ENCODE data around the gene PCBD2. TPM values are rescaled to one million over a fixed set of nuclear protein-coding genes. Genes with fewer than 3 reads are reported as not detected.
A peak's percentile ranks its signal among the peaks of the same experiment; 100 is the strongest.

PCBD2 gene
- total and polyA plus RNA-seq, 2 experiments from 2014 or later = 5.8 to 10.1 TPM

DNA sequence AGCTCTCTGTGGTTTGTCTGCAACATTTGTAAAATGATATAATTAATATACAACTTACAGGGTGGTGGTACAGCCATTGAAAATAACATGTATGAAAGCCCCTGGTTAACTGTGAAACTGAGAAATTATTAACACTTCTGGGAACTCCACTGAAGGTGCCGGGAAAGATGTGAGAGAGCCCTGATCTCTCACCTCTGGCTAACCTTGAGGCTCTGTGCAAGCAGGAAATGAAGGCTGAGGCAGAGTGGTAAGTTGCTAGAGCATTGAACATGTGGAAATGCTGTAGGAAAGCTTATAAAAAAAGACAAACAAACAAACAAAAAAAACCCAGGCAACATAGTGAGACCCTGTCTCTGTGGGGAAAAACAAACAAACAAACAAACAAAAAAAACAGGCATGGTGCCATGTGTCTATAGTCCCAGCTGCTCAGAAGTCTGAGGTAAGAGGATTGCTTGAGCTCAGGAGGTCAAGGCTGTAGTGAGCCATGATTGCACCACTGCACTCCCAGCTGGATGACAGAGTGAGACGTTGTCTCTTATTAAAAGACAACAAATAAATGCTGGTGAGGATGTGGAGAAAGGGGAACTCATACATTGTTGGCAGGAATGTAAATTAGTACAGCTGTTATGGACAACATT lies 70.3 kb downstream of the PCBD2 start:
- H3K27me3 ChIP-seq (replicated peaks; ENCODE audit: insufficient read depth) = no peaks in the 10 kb centered on the region
- 89 to 96% methylated on average over 2 of the region's 2 CpGs for WGBS, 2 experiments (ENCODE audit: low coverage in 1 of 2, low lambda C conversion rate in 2 of 2, missing lambda C conversion rate in 2 of 2)
- H3K4me1 ChIP-seq (ENCODE audit: insufficient read depth) = no peaks in the 10 kb centered on the region
- H3K27ac ChIP-seq = no peak overlapping the region
- H4K20me1 ChIP-seq (ENCODE audit: insufficient read depth) = no peaks in the 10 kb centered on the region
- H3F3A ChIP-seq (ENCODE audit: insufficient read depth) = no peaks in the 10 kb centered on the region
- H3K4me2 ChIP-seq (ENCODE audit: unreplicated experiment) = no peak overlapping the region
- TF ChIP-seq EZH2 (IDR thresholded peaks at IDR 0.05; ENCODE audit: insufficient read depth, poor library complexity, severe bottlenecking) = no peak
- TF ChIP-seq EZH2phosphoT487 (IDR thresholded peaks at IDR 0.05; ENCODE audit: insufficient read depth, low read depth) = no peak
- no peaks in the 10 kb centered on the region for H3K79me2 ChIP-seq (ENCODE audit: insufficient read depth)
- DNase-seq = peak; percentile 3
- in situ Hi-C loops (cut with MboI) = no loop called here
- H3K9me2 ChIP-seq (ENCODE audit: insufficient read depth) = no peaks in the 10 kb centered on the region; the same call in 1 of the 2 replicates
- H3K36me3 ChIP-seq (ENCODE audit: low read depth) = no peaks in the 10 kb centered on the region
- no peaks in the 10 kb centered on the region for H3K9me3 ChIP-seq (ENCODE audit: low read depth)
- H3K9ac ChIP-seq = no peak overlapping the region
- no peak overlapping the region for H3K4me3 ChIP-seq
- no peak overlapping the region for H2AFZ ChIP-seq

DNA sequence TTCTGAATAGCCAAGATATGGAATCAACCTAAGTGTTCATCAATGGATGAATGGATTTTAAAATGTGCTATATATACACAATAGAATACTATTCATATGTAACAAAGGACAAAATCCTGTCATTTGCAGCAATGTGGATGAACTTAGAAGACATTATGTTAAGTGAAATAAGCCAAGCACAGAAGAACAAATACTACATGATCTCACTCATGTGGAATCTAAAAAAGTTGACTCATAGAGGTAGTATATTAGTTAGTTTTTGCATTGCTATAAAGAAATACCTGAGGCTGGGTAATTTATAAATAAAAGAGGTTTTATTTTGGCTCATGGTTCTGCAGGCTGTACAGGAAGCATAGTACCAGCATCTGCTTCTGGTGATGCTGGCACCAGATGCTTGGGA lies 70.9 kb downstream of the PCBD2 start:
- DNase-seq = no peak
- no peaks in the 10 kb centered on the region for H3K9me3 ChIP-seq (ENCODE audit: low read depth)
- H3K27me3 ChIP-seq (replicated peaks; ENCODE audit: insufficient read depth) = no peaks in the 10 kb centered on the region
- no peaks in the 10 kb centered on the region for H3K4me1 ChIP-seq (ENCODE audit: insufficient read depth)
- TF ChIP-seq EZH2phosphoT487 (IDR thresholded peaks at IDR 0.05; ENCODE audit: insufficient read depth, low read depth) (no peak), EZH2 (IDR thresholded peaks at IDR 0.05; ENCODE audit: insufficient read depth, poor library complexity, severe bottlenecking) (no peak)
- no peak overlapping the region for H2AFZ ChIP-seq
- H3K4me2 ChIP-seq (ENCODE audit: unreplicated experiment) = no peak overlapping the region
- H3K79me2 ChIP-seq (ENCODE audit: insufficient read depth) = no peaks in the 10 kb centered on the region
- H3K27ac ChIP-seq = no peak overlapping the region
- no peaks in the 10 kb centered on the region; the same call in 1 of the 2 replicates for H3K9me2 ChIP-seq (ENCODE audit: insufficient read depth)
- H3K9ac ChIP-seq = no peak overlapping the region
- no peaks in the 10 kb centered on the region for H4K20me1 ChIP-seq (ENCODE audit: insufficient read depth)
- no peaks in the 10 kb centered on the region for H3F3A ChIP-seq (ENCODE audit: insufficient read depth)
- in situ Hi-C loops (cut with MboI) = no loop called here
- no peak overlapping the region for H3K4me3 ChIP-seq
- no peaks in the 10 kb centered on the region for H3K36me3 ChIP-seq (ENCODE audit: low read depth)

DNA sequence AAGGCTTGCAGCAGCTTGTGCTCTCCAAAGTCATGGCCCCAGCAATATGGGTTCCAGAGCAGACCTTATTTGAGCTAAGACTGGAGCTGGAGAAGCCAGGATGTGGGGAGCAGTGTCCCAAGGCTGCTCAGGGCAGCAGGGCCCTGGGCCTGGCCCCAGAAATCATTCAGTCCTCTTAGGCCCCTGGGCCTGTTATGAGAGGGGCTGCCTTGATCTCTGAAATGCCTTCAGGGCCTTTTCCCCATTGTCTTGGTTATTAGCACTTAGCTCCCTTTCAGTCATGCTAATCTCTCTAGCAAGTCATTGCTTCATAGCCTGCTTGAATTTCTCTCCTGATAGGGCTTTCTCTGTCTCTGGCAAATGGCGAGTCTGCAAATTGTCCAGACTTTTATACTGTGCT lies 71.9 kb downstream of the PCBD2 start:
- Histone ChIP-seq H3K4me3 (no peak overlapping the region), H3K4me1 (ENCODE audit: insufficient read depth) (no peaks in the 10 kb centered on the region), H3K9me2 (ENCODE audit: insufficient read depth) (no peaks in the 10 kb centered on the region; the same call in 1 of the 2 replicates), H3K9ac (no peak overlapping the region), H3F3A (ENCODE audit: insufficient read depth) (no peaks in the 10 kb centered on the region), H3K79me2 (ENCODE audit: insufficient read depth) (no peaks in the 10 kb centered on the region), H2AFZ (no peak overlapping the region), H4K20me1 (ENCODE audit: insufficient read depth) (no peaks in the 10 kb centered on the region), H3K4me2 (ENCODE audit: unreplicated experiment) (no peak overlapping the region), H3K27me3 (replicated peaks; ENCODE audit: insufficient read depth) (no peaks in the 10 kb centered on the region), H3K36me3 (ENCODE audit: low read depth) (no peaks in the 10 kb centered on the region), H3K9me3 (ENCODE audit: low read depth) (no peaks in the 10 kb centered on the region), H3K27ac (no peak overlapping the region)
- no peak for DNase-seq
- 74 to 84% methylated on average over 1 of the region's 1 CpG for WGBS, 2 experiments (ENCODE audit: low coverage in 1 of 2, low lambda C conversion rate in 2 of 2, missing lambda C conversion rate in 2 of 2)
- in situ Hi-C loops (cut with MboI) = no loop called here
- no peak for TF ChIP-seq EZH2phosphoT487 (IDR thresholded peaks at IDR 0.05; ENCODE audit: insufficient read depth, low read depth)
- no peak for TF ChIP-seq EZH2 (IDR thresholded peaks at IDR 0.05; ENCODE audit: insufficient read depth, poor library complexity, severe bottlenecking)

DNA sequence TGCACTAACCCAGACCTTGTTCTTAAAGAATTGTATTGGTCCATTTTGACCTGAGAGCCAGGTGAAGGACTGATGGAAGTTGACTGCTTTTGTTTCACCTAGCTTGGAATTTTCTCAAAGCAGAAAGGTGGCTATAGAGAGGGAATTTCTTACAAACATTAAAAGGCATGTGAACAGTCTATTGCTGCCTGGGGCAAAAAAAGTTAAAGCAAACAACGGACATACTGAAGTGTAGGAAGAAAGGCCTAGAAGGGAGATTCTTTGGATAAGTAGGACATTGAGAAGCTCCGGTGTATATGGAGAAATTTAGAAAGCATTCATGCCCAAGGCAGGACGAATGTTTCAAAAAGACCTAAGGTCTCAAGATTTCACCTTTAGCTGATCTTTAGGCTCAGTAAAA lies 74.5 kb downstream of the PCBD2 start:
- Histone ChIP-seq H3K27me3 (replicated peaks; ENCODE audit: insufficient read depth) (no peaks in the 10 kb centered on the region), H3K27ac (no peak overlapping the region), H3K4me2 (ENCODE audit: unreplicated experiment) (no peak overlapping the region), H2AFZ (no peak overlapping the region), H3K9me3 (ENCODE audit: low read depth) (no peaks in the 10 kb centered on the region), H3K36me3 (ENCODE audit: low read depth) (no peaks in the 10 kb centered on the region), H3K4me1 (ENCODE audit: insufficient read depth) (no peaks in the 10 kb centered on the region), H3K9me2 (ENCODE audit: insufficient read depth) (no peaks in the 10 kb centered on the region), H3F3A (ENCODE audit: insufficient read depth) (no peaks in the 10 kb centered on the region), H4K20me1 (ENCODE audit: insufficient read depth) (no peaks in the 10 kb centered on the region), H3K4me3 (no peak overlapping the region), H3K9ac (no peak overlapping the region), H3K79me2 (ENCODE audit: insufficient read depth) (no peaks in the 10 kb centered on the region)
- DNase-seq = no peak
- in situ Hi-C loops (cut with MboI) = no loop called here
- TF ChIP-seq EZH2 (IDR thresholded peaks at IDR 0.05; ENCODE audit: insufficient read depth, poor library complexity, severe bottlenecking) (no peak), EZH2phosphoT487 (IDR thresholded peaks at IDR 0.05; ENCODE audit: insufficient read depth, low read depth) (no peak)
- 74 to 75% methylated on average over 3 of the region's 3 CpGs for WGBS, 2 experiments (ENCODE audit: low coverage in 1 of 2, low lambda C conversion rate in 2 of 2, missing lambda C conversion rate in 2 of 2)

DNA sequence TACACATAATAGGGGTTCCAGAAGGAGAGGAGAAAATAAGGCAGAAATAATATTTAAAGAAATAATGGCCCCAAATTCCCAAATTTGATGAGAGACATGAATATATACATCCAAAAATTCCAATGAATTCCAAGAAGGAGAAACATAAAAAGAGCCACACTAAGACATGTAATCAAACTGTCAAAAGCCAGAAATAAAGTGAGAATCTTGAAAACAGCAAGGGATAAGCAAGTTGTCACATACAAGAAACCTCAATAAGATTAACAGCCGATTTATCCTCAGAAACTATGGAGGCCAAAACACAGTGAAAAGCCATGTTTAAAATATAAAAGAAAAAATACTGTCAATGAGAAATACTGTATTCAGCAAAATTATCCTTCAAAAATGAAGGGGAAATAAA lies 77.3 kb downstream of the PCBD2 start:
- no peak overlapping the region for H3K4me3 ChIP-seq
- no peaks in the 10 kb centered on the region for H3F3A ChIP-seq (ENCODE audit: insufficient read depth)
- H3K9ac ChIP-seq = no peak overlapping the region
- H3K27me3 ChIP-seq (replicated peaks; ENCODE audit: insufficient read depth) = no peaks in the 10 kb centered on the region
- H4K20me1 ChIP-seq (ENCODE audit: insufficient read depth) = no peaks in the 10 kb centered on the region
- no peak overlapping the region for H3K27ac ChIP-seq
- H3K79me2 ChIP-seq (ENCODE audit: insufficient read depth) = no peaks in the 10 kb centered on the region
- TF ChIP-seq EZH2 (IDR thresholded peaks at IDR 0.05; ENCODE audit: insufficient read depth, poor library complexity, severe bottlenecking) (no peak), EZH2phosphoT487 (IDR thresholded peaks at IDR 0.05; ENCODE audit: insufficient read depth, low read depth) (no peak)
- H3K9me2 ChIP-seq (ENCODE audit: insufficient read depth) = no peaks in the 10 kb centered on the region
- H3K36me3 ChIP-seq (ENCODE audit: low read depth) = no peaks in the 10 kb centered on the region
- in situ Hi-C loops (cut with MboI) = no loop called here
- H3K4me1 ChIP-seq (ENCODE audit: insufficient read depth) = no peaks in the 10 kb centered on the region
- no peaks in the 10 kb centered on the region for H3K9me3 ChIP-seq (ENCODE audit: low read depth)
- no peak overlapping the region for H2AFZ ChIP-seq
- no peak overlapping the region for H3K4me2 ChIP-seq (ENCODE audit: unreplicated experiment)
- 87 to 94% methylated on average over 1 of the region's 1 CpG for WGBS, 2 experiments (ENCODE audit: low coverage in 1 of 2, low lambda C conversion rate in 2 of 2, missing lambda C conversion rate in 2 of 2)
- peak; percentile 16 for DNase-seq
